Activated CD8-positive, alpha-beta T cell treated with anti-CD3 and anti-CD28 coated beads for 36 hours (primary cell): ENCODE measurements around the gene KRT7. TPM values are rescaled to one million over a fixed set of nuclear protein-coding genes. Genes with fewer than 3 reads are reported as not detected.

Experiments
- ATAC-seq: fragments of 200-7000 bp; cut with Tn5 transposase; one replicate; pipeline ENCODE4 v1.10.0; 2021; ENCODE audit warnings: mild to moderate bottlenecking, moderate library complexity
- CTCF ChIA-PET: fragments of 350-600 bp; sonication (Branson Sonifier 250); formaldehyde crosslinking; loops from one replicate; lab custom pipeline; 2021; ENCODE audit warnings: antibody characterized with exemption; lab: Charles Lee
- POLR2A ChIA-PET: fragments of 350-600 bp; sonication (Branson Sonifier 250); formaldehyde crosslinking; loops from one replicate; lab custom pipeline; 2021; ENCODE audit warnings: antibody characterized with exemption; lab: Charles Lee
- DNase-seq: peaks from one replicate; pipeline ENCODE4 v3.0.0-alpha.2; 2020
- H3K27ac Mint-ChIP-seq: one replicate; pipeline ENCODE4 v1.8.0; 2021; ENCODE audit warnings: mild to moderate bottlenecking, mixed read lengths
- H3K27me3 Mint-ChIP-seq: one replicate; pipeline ENCODE4 v1.8.0; 2021; ENCODE audit warnings: mixed read lengths
- H3K36me3 Mint-ChIP-seq: one replicate; pipeline ENCODE4 v1.8.0; 2021; ENCODE audit warnings: low read depth, mixed read lengths
- H3K4me1 Mint-ChIP-seq: one replicate; pipeline ENCODE4 v1.8.0; 2021; ENCODE audit warnings: low read depth, mixed read lengths
- H3K4me3 Mint-ChIP-seq: one replicate; pipeline ENCODE4 v1.8.0; 2021; ENCODE audit warnings: mild to moderate bottlenecking, moderate library complexity, mixed read lengths
- H3K9me3 Mint-ChIP-seq: one replicate; pipeline ENCODE4 v1.8.0; 2021; ENCODE audit warnings: mixed read lengths
- CTCF ChIP-seq: fragments of 200-600 bp; IDR thresholded peaks from one replicate; pipeline ENCODE4 v1.8.0; 2022; ENCODE audit warnings: antibody characterized with exemption, mild to moderate bottlenecking
- intact Hi-C: fragments of 100-400 bp; cut with micrococcal nuclease; formaldehyde crosslinking; loops from one replicate; pipeline ENCODE4 v1.10.0; 2022
- total RNA-seq, 2 experiments: library from RNA; stranded (reverse); gene quantifications; one replicate each; pipeline ENCODE4 v1.2.3, GENCODE V29; 2021

The KRT7 gene
- total RNA-seq, 2 experiments from 2014 or later: 2.1 to 3.1 TPM

GRCh38 chr12:52253391-52254179, 20.5 kb downstream of the KRT7 start:
- Mint-ChIP-seq H3K36me3 (no peaks in the 10 kb centered on the region), H3K9me3 (no peaks in the 10 kb centered on the region), H3K27ac (no peak overlapping the region), H3K27me3 (peaks cover 48% of the 10 kb centered on the region), H3K4me1 (peaks cover 14% of the 10 kb centered on the region), H3K4me3 (no peak overlapping the region)
- DNase-seq (no peak), ATAC-seq (no peak)
- POLR2A ChIA-PET: interaction anchor here (1.5 kb wide), 1 partner anchor 15 kb away, joined by 3 read pairs; no protein-coding TSS in a partner anchor
- intact Hi-C loops: no loop called here
- CTCF ChIA-PET: no interaction called here
- TF ChIP-seq CTCF: no peak

GRCh38 chr12:52254180-52254964, 21.3 kb downstream of the KRT7 start:
- peaks cover 49% of the 10 kb centered on the region for H3K27me3 Mint-ChIP-seq
- no peak overlapping the region for H3K4me3 Mint-ChIP-seq
- intact Hi-C loops: no loop called here
- peaks cover 14% of the 10 kb centered on the region for H3K4me1 Mint-ChIP-seq
- no peaks in the 10 kb centered on the region for H3K36me3 Mint-ChIP-seq
- H3K27ac Mint-ChIP-seq: no peak overlapping the region
- ChIA-PET POLR2A (interaction anchor here (0.9 to 1.5 kb wide), 2 partner anchors 16 to 57 kb away, joined by 3 read pairs; no protein-coding TSS in a partner anchor), CTCF (no interaction called here)
- no peak for DNase-seq
- H3K9me3 Mint-ChIP-seq: no peaks in the 10 kb centered on the region
- TF ChIP-seq CTCF: no peak
- ATAC-seq: no peak

- TF ChIP-seq CTCF: no peak
- DNase-seq (no peak), ATAC-seq (no peak)
- H3K36me3 Mint-ChIP-seq: no peaks in the 10 kb centered on the region
- ChIA-PET POLR2A (interaction anchor here (0.9 kb wide), 1 partner anchor 57 kb away, joined by 3 read pairs; no protein-coding TSS in a partner anchor), CTCF (interaction anchor here (1.1 to 1.5 kb wide), 2 partner anchors 22 to 24 kb away, joined by 3 to 7 read pairs; no protein-coding TSS in a partner anchor)
- intact Hi-C loops: no loop called here
- H3K27me3 Mint-ChIP-seq: peaks cover 46% of the 10 kb centered on the region
- no peaks in the 10 kb centered on the region for H3K9me3 Mint-ChIP-seq
- H3K4me3 Mint-ChIP-seq: no peak overlapping the region
- no peak overlapping the region for H3K27ac Mint-ChIP-seq
- peaks cover 12% of the 10 kb centered on the region for H3K4me1 Mint-ChIP-seq
Observed at GRCh38 chr12:52254965-52255751, 22.1 kb downstream of the KRT7 start.

- no peak for TF ChIP-seq CTCF
- peaks cover 17% of the 10 kb centered on the region for H3K4me1 Mint-ChIP-seq
- no peaks in the 10 kb centered on the region for H3K36me3 Mint-ChIP-seq
- DNase-seq (no peak), ATAC-seq (no peak)
- no peaks in the 10 kb centered on the region for H3K9me3 Mint-ChIP-seq
- H3K27ac Mint-ChIP-seq: no peak overlapping the region
- POLR2A ChIA-PET: interaction anchor here (0.6 kb wide), 1 partner anchor 128 kb away, joined by 3 read pairs; no protein-coding TSS in a partner anchor
- peaks cover 52% of the 10 kb centered on the region for H3K27me3 Mint-ChIP-seq
- intact Hi-C loops: loop anchor here (2.0 kb wide), 1 partner anchor 15 kb away; no protein-coding TSS in a partner anchor
- CTCF ChIA-PET: interaction anchor here (1.1 to 1.5 kb wide), 4 partner anchors 19 to 34 kb away, joined by 3 to 7 read pairs (median 4); no protein-coding TSS in a partner anchor
- H3K4me3 Mint-ChIP-seq: no peak overlapping the region
Observed at GRCh38 chr12:52255926-52256583, 23.0 kb downstream of the KRT7 start.
